HEK293T (cell line): ENCODE measurements around the gene CLK3.
"Not testable (repeated sequence)": the region's sequence is repeated elsewhere in the genome, so short reads cannot be mapped to it uniquely, and the experiment has no call there.

Experiments used
- CTCF ChIA-PET: fragments of 350-600 bp; formaldehyde crosslinking; extraction: SDS; loops from one replicate; lab custom pipeline; 2021; ENCODE audit warnings: antibody characterized with exemption, inconsistent platforms; lab: Yijun Ruan, JAX
- POLR2A ChIA-PET: fragments of 350-600 bp; formaldehyde crosslinking; extraction: SDS; loops from one replicate; lab custom pipeline; 2020; ENCODE audit warnings: antibody characterized with exemption, inconsistent platforms; lab: Yijun Ruan, JAX
- DNase-seq: peaks from one replicate; pipeline ENCODE4 v3.0.0; 2012; ENCODE audit warnings: mixed read lengths; ENCODE audit errors: extremely low spot score
- ARNT ChIP-seq: fragments of 450-650 bp; IDR thresholded peaks from 2 replicates; pipeline ENCODE4 v1.6.1; 2017; ENCODE audit warnings: mild to moderate bottlenecking
- BHLHE40 ChIP-seq: fragments of 450-650 bp; IDR thresholded peaks from 2 replicates; pipeline ENCODE4 v1.6.1; 2016; ENCODE audit warnings: mild to moderate bottlenecking, moderate library complexity, borderline replicate concordance
- CTBP1 ChIP-seq: fragments of 450-650 bp; IDR thresholded peaks from 2 replicates; pipeline ENCODE4 v1.6.1; 2016; ENCODE audit warnings: borderline replicate concordance
- ELF4 ChIP-seq: fragments of 450-650 bp; IDR thresholded peaks from 2 replicates; pipeline ENCODE4 v1.6.1; 2017; ENCODE audit warnings: antibody characterized with exemption
- FOXA1 ChIP-seq: fragments of 450-650 bp; IDR thresholded peaks from 2 replicates; pipeline ENCODE4 v1.6.1; 2016; ENCODE audit warnings: mild to moderate bottlenecking
- FOXK2 ChIP-seq: fragments of 450-650 bp; IDR thresholded peaks from 2 replicates; pipeline ENCODE4 v1.6.1; 2016; ENCODE audit warnings: mild to moderate bottlenecking
- FOXM1 ChIP-seq: fragments of 450-650 bp; IDR thresholded peaks from 2 replicates; pipeline ENCODE4 v1.6.1; 2017; ENCODE audit warnings: mild to moderate bottlenecking, borderline replicate concordance
- HDGF ChIP-seq: fragments of 450-650 bp; IDR thresholded peaks from 2 replicates; pipeline ENCODE4 v1.6.1; 2017; ENCODE audit warnings: antibody characterized with exemption, borderline replicate concordance
- L3MBTL2 ChIP-seq: fragments of 450-650 bp; conservative IDR thresholded peaks from 2 replicates; pipeline ENCODE4 v1.6.1; 2016; ENCODE audit warnings: mild to moderate bottlenecking
- LEF1 ChIP-seq: fragments of 450-650 bp; IDR thresholded peaks from 2 replicates; pipeline ENCODE4 v1.6.1; 2017; ENCODE audit warnings: mild to moderate bottlenecking, borderline replicate concordance
- NFRKB ChIP-seq: fragments of 450-650 bp; IDR thresholded peaks from 2 replicates; pipeline ENCODE4 v1.6.1; 2016; ENCODE audit warnings: mild to moderate bottlenecking, moderate library complexity
- PKNOX1 ChIP-seq: fragments of 450-650 bp; IDR thresholded peaks from 2 replicates; pipeline ENCODE4 v1.6.1; 2016
- SP1 ChIP-seq: fragments of 450-650 bp; IDR thresholded peaks from 2 replicates; pipeline ENCODE4 v1.6.1; 2017
- SUZ12 ChIP-seq: fragments of 450-650 bp; IDR thresholded peaks from 2 replicates; pipeline ENCODE4 v1.6.1; 2016; ENCODE audit warnings: mild to moderate bottlenecking
- TARDBP ChIP-seq: fragments of 450-650 bp; IDR thresholded peaks from 2 replicates; pipeline ENCODE4 v1.6.1; 2016
- ZNF384 ChIP-seq: fragments of 450-650 bp; IDR thresholded peaks from 2 replicates; pipeline ENCODE4 v1.6.1; 2016

The CLK3 gene

GRCh38 chr15:74651242-74651741 is 35.7 kb downstream of the CLK3 start:
- ChIA-PET CTCF (interaction anchor here (1.6 kb wide), 1 partner anchor 19 kb away, joined by 5 read pairs; no protein-coding TSS in a partner anchor), POLR2A (interaction anchor here (0.5 kb wide), 1 partner anchor 258 kb away, joined by 3 read pairs; no protein-coding TSS in a partner anchor)
- no peak for DNase-seq
- no peak for TF ChIP-seq HDGF
- TF ChIP-seq ELF4: no peak
- no peak for TF ChIP-seq ZNF384
- TF ChIP-seq TARDBP: no peak
- TF ChIP-seq LEF1: no peak
- TF ChIP-seq BHLHE40: no peak
- no peak for TF ChIP-seq L3MBTL2
- no peak for TF ChIP-seq FOXA1
- TF ChIP-seq SP1: no peak
- TF ChIP-seq CTBP1: no peak

GRCh38 chr15:74653426-74654102 is 37.9 kb downstream of the CLK3 start:
- DNase-seq: no peak
- CTCF ChIA-PET: no interaction called here
- POLR2A ChIA-PET: interaction anchor here (1.1 to 1.9 kb wide), 3 partner anchors 11 to 107 kb away, joined by 4 to 7 read pairs (median 5); partner anchors contain the start of gene EDC3
- TF ChIP-seq L3MBTL2 (no peak), CTBP1 (no peak), PKNOX1 (no peak), SP1 (no peak), BHLHE40 (no peak), ARNT (no peak), ELF4 (no peak), ZNF384 (no peak), SUZ12 (no peak), HDGF (no peak), FOXA1 (no peak), FOXM1 (no peak), TARDBP (no peak), LEF1 (no peak)

GRCh38 chr15:74655424-74655823 is 39.8 kb downstream of the CLK3 start:
- CTCF ChIA-PET: no interaction called here
- TF ChIP-seq SUZ12 (no peak), FOXK2 (no peak), L3MBTL2 (no peak), PKNOX1 (no peak)
- POLR2A ChIA-PET: interaction anchor here (1.9 kb wide), 1 partner anchor 105 kb away, joined by 7 read pairs; no protein-coding TSS in a partner anchor
- no peak for DNase-seq

- no peak for DNase-seq
- ChIA-PET POLR2A (interaction anchor here (0.6 to 1.1 kb wide), 3 partner anchors 39 to 116 kb away, joined by 3 to 7 read pairs (median 3); partner anchors contain the start of genes ARID3B and EDC3), CTCF (no interaction called here)
- TF ChIP-seq SP1 (no peak), TARDBP (no peak), SUZ12 (no peak), NFRKB (no peak), BHLHE40 (no peak), L3MBTL2 (no peak), PKNOX1 (no peak), ARNT (no peak), FOXK2 (no peak), LEF1 (no peak), ZNF384 (no peak), FOXM1 (no peak), HDGF (no peak), FOXA1 (no peak), CTBP1 (no peak), ELF4 (no peak)
These were observed 41.4 kb downstream of the CLK3 start for GRCh38 chr15:74656935-74657535.

GRCh38 chr15:74657846-74658245 is 42.2 kb downstream of the CLK3 start:
- no peak for DNase-seq
- TF ChIP-seq TARDBP: no peak
- no peak for TF ChIP-seq HDGF
- TF ChIP-seq ZNF384: no peak
- TF ChIP-seq FOXK2: no peak
- no peak for TF ChIP-seq FOXA1
- TF ChIP-seq LEF1: no peak
- TF ChIP-seq SUZ12: no peak
- TF ChIP-seq FOXM1: no peak
- no peak for TF ChIP-seq NFRKB
- TF ChIP-seq L3MBTL2: no peak
- TF ChIP-seq ARNT: no peak
- no peak for TF ChIP-seq CTBP1
- TF ChIP-seq BHLHE40: no peak
- no peak for TF ChIP-seq PKNOX1
- TF ChIP-seq SP1: no peak
- no peak for TF ChIP-seq ELF4
- ChIA-PET CTCF (no interaction called here), POLR2A (no interaction called here)

- POLR2A ChIA-PET, DNase-seq: not testable (repeated sequence)
- CTCF ChIA-PET: interaction anchor here (0.6 kb wide), 1 partner anchor 11 kb away, joined by 4 read pairs; no protein-coding TSS in a partner anchor
These were observed 45.6 kb downstream of the CLK3 start for GRCh38 chr15:74661280-74661679.
